Measurements from ENCODE around the gene TBC1D1. TPM values are rescaled to one million over a fixed set of nuclear protein-coding genes. Genes with fewer than 3 reads are reported as not detected.

TBC1D1 gene
- polyA plus RNA-seq, 1 donor from 2014 or later: 23.2 TPM

DNA sequence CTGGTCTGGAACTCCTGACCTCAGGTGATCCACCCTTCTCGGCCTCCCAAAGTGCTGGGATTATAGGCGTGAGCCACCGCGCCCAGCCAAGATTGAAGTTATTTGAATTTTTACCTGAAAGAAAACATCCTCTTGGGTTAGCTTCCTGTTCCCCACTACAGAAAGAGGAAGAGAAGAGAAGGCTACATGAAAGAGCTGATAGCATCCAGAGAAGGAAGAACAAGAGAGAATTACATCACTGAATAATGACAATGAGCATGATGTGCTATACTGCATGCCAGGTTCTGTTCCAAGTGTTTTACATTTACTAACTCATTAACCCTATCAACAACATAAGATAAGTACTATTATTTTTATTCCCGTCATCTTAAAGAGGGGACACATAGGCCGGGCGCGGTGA lies 11.5 kb upstream of the TBC1D1 start:
- Histone ChIP-seq H3K27me3 (ENCODE audit: insufficient read depth, low read depth, low read length) (no peaks in the 10 kb centered on the region), H2AFZ (ENCODE audit: low read depth, low read length) (no peak overlapping the region), H3K79me2 (replicated peaks; ENCODE audit: insufficient read depth, low read length) (no peaks in the 10 kb centered on the region), H3K9me2 (ENCODE audit: insufficient read depth, low read length) (no peaks in the 10 kb centered on the region), H3K9ac (ENCODE audit: low read length) (no peak overlapping the region), H3F3A (ENCODE audit: insufficient read depth, low read length, poor library complexity, severe bottlenecking) (no peaks in the 10 kb centered on the region), H3K4me3 (ENCODE audit: low read length) (no peak overlapping the region), H3K9me3 (ENCODE audit: low read length) (no peaks in the 10 kb centered on the region), H3K27ac (ENCODE audit: low read length) (no peak overlapping the region), H3K36me3 (ENCODE audit: insufficient read depth, low read length) (no peaks in the 10 kb centered on the region), H4K20me1 (ENCODE audit: insufficient read depth) (no peaks in the 10 kb centered on the region), H3K4me2 (ENCODE audit: low read length) (no peak overlapping the region)
- TF ChIP-seq EP300 (conservative IDR thresholded peaks at IDR 0.05; ENCODE audit: poor library complexity, severe bottlenecking) (no peak), SMC3 (conservative IDR thresholded peaks at IDR 0.05; ENCODE audit: poor library complexity) (no peak), EZH2 (IDR thresholded peaks at IDR 0.05; ENCODE audit: borderline replicate concordance, insufficient read depth, low read length, poor library complexity, severe bottlenecking) (no peak), POLR2AphosphoS5 (IDR thresholded peaks at IDR 0.05) (no peak)

DNA sequence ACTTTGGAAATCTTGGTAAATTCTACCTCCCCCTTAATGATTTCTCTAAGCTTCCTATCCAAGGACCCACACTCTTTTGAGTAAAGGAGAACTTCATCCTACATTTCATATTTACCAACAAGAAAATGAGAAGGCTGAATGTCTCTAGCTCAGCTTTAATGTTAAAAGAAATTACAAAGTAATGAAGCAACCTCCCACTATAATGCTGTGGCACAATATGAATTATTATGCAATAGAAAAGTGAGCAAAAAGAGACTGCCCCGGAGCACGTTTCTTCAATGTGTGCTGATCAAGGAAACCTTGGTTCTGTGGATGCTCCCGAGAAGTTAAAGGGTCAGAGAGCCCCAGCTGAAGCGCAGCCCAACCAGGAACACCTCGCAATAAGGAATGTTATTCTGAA lies 9.1 kb upstream of the TBC1D1 start:
- no peak overlapping the region for H3K4me3 ChIP-seq (ENCODE audit: low read length)
- no peaks in the 10 kb centered on the region for H3K36me3 ChIP-seq (ENCODE audit: insufficient read depth, low read length)
- H3K27me3 ChIP-seq (ENCODE audit: insufficient read depth, low read depth, low read length): no peaks in the 10 kb centered on the region
- no peak overlapping the region for H2AFZ ChIP-seq (ENCODE audit: low read depth, low read length)
- H3K9me2 ChIP-seq (ENCODE audit: insufficient read depth, low read length): no peaks in the 10 kb centered on the region
- no peaks in the 10 kb centered on the region for H3F3A ChIP-seq (ENCODE audit: insufficient read depth, low read length, poor library complexity, severe bottlenecking)
- TF ChIP-seq EP300 (conservative IDR thresholded peaks at IDR 0.05; ENCODE audit: poor library complexity, severe bottlenecking) (no peak), RAD21 (conservative IDR thresholded peaks at IDR 0.05) (no peak), MXI1 (conservative IDR thresholded peaks at IDR 0.05; ENCODE audit: poor library complexity, severe bottlenecking) (no peak), POLR2AphosphoS5 (IDR thresholded peaks at IDR 0.05) (no peak), SMC3 (conservative IDR thresholded peaks at IDR 0.05; ENCODE audit: poor library complexity) (no peak), CTCF (IDR thresholded peaks at IDR 0.05; ENCODE audit: poor library complexity, severe bottlenecking) (no peak), TAF1 (IDR thresholded peaks at IDR 0.05; ENCODE audit: low read depth) (no peak)
- TF ChIP-seq, protein P1, sequence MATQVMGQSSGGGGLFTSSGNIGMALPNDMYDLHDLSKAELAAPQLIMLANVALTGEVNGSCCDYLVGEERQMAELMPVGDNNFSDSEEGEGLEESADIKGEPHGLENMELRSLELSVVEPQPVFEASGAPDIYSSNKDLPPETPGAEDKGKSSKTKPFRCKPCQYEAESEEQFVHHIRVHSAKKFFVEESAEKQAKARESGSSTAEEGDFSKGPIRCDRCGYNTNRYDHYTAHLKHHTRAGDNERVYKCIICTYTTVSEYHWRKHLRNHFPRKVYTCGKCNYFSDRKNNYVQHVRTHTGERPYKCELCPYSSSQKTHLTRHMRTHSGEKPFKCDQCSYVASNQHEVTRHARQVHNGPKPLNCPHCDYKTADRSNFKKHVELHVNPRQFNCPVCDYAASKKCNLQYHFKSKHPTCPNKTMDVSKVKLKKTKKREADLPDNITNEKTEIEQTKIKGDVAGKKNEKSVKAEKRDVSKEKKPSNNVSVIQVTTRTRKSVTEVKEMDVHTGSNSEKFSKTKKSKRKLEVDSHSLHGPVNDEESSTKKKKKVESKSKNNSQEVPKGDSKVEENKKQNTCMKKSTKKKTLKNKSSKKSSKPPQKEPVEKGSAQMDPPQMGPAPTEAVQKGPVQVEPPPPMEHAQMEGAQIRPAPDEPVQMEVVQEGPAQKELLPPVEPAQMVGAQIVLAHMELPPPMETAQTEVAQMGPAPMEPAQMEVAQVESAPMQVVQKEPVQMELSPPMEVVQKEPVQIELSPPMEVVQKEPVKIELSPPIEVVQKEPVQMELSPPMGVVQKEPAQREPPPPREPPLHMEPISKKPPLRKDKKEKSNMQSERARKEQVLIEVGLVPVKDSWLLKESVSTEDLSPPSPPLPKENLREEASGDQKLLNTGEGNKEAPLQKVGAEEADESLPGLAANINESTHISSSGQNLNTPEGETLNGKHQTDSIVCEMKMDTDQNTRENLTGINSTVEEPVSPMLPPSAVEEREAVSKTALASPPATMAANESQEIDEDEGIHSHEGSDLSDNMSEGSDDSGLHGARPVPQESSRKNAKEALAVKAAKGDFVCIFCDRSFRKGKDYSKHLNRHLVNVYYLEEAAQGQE (IDR thresholded peaks at IDR 0.05; ENCODE audit: borderline replicate concordance): no peak
- H3K4me2 ChIP-seq (ENCODE audit: low read length): no peak overlapping the region
- no peaks in the 10 kb centered on the region for H3K9me3 ChIP-seq (ENCODE audit: low read length)
- no peaks in the 10 kb centered on the region for H4K20me1 ChIP-seq (ENCODE audit: insufficient read depth)
- no peaks in the 10 kb centered on the region for H3K79me2 ChIP-seq (replicated peaks; ENCODE audit: insufficient read depth, low read length)
- no peak overlapping the region for H3K27ac ChIP-seq (ENCODE audit: low read length)
- no peak overlapping the region for H3K9ac ChIP-seq (ENCODE audit: low read length)

Measured in neural cell (in vitro differentiated cells).